B cell (primary cell): Measurements from ENCODE around the gene TRIM16.
"Not testable (repeated sequence)": the region's sequence is repeated elsewhere in the genome, so short reads cannot be mapped to it uniquely, and the experiment has no call there.

Source experiments
- CTCF ChIP-seq: fragments of 200-600 bp; IDR thresholded peaks from one replicate; pipeline ENCODE4 v1.8.0; 2022; ENCODE audit warnings: antibody characterized with exemption, mild to moderate bottlenecking
- EZH2 ChIP-seq: IDR thresholded peaks from 2 replicates; pipeline ENCODE4 v1.6.1; 2012; ENCODE audit warnings: borderline replicate concordance, low read depth, mild to moderate bottlenecking, moderate library complexity, low read length; ENCODE audit not compliant: insufficient read depth, poor library complexity, severe bottlenecking

- not testable (repeated sequence) for TF ChIP-seq CTCF, EZH2
Observed at GRCh38 chr17:15687494-15687893, 3.4 kb upstream of the TRIM16 start.
